22Rv1 (cell line): Measurements from ENCODE around the gene TIMM21.

ENCODE experiments used
- ZFX ChIP-seq: fragments of 450-650 bp; IDR thresholded peaks from 2 replicates; pipeline ENCODE4 v1.6.1; 2017; ENCODE audit warnings: antibody characterized with exemption, borderline replicate concordance
- TF ChIP-seq, protein P1 (sequence below): fragments of 450-650 bp; IDR thresholded peaks from 2 replicates; pipeline ENCODE4 v1.5.1; 2017; ENCODE audit warnings: mild to moderate bottlenecking

GRCh38 chr18:74114116-74114515 lies 34.2 kb upstream of the TIMM21 start:
- TF ChIP-seq, protein P1, sequence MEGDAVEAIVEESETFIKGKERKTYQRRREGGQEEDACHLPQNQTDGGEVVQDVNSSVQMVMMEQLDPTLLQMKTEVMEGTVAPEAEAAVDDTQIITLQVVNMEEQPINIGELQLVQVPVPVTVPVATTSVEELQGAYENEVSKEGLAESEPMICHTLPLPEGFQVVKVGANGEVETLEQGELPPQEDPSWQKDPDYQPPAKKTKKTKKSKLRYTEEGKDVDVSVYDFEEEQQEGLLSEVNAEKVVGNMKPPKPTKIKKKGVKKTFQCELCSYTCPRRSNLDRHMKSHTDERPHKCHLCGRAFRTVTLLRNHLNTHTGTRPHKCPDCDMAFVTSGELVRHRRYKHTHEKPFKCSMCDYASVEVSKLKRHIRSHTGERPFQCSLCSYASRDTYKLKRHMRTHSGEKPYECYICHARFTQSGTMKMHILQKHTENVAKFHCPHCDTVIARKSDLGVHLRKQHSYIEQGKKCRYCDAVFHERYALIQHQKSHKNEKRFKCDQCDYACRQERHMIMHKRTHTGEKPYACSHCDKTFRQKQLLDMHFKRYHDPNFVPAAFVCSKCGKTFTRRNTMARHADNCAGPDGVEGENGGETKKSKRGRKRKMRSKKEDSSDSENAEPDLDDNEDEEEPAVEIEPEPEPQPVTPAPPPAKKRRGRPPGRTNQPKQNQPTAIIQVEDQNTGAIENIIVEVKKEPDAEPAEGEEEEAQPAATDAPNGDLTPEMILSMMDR: no peak
- no peak for TF ChIP-seq ZFX
